D341Med (cell line): ENCODE results near the gene XYLT1.
"Not testable (repeated sequence)": the region's sequence is repeated elsewhere in the genome, so short reads cannot be mapped to it uniquely, and the experiment has no call there.

Source experiments
- DNase-seq: peaks from one replicate; pipeline ENCODE4 v3.0.0; 2012; ENCODE audit warnings: low spot score

XYLT1 gene

DNA sequence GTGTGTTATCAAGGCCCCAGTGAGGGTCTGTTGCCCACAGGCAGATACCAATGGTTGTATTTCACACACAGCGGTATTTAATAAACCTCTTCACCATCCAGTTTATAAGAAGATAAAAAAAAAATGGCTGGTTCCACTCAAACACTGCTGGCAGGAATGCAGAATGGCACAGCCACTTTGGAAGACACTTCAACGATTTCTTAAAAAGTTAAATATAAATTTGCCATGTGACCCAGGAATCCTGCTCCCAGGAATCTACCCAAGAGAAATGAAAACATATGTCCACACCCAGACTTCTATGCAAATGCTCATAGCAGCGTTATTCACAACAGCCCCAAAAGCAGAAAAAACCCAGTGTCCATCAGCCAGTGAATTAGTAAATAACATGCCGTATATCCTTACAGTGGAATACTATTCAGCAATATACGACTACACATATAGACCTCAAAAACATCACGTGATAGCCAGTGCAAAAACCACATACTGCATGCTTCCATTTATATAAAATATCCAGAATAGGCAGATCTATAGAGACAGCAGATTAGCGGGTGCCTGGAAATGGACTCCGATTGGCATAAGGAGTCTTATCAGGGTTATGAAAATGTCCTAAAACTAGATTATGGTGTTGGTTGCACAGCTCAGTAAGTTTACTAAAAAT is 38.7 kb downstream of the XYLT1 start:
- DNase-seq = no peak

DNA sequence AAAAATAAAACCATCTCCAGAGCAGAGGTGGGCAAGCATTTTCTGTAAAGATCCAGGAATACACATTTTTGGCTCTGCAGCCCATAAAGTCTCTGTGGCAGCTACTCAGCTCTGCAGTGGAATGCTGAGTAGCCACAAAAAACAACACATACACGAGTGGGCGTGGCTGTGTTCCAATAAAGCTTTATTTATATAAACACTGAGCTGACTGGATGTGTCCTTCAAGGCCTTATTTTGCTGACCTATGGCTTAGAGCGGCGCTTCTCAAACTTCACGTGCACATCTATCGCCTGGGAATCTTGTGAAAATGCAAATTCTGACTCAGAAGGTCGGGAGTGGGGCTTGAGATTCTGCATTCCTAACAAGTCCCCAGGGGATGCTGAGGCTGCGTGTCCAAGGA is 39.7 kb downstream of the XYLT1 start:
- DNase-seq = no peak

DNA sequence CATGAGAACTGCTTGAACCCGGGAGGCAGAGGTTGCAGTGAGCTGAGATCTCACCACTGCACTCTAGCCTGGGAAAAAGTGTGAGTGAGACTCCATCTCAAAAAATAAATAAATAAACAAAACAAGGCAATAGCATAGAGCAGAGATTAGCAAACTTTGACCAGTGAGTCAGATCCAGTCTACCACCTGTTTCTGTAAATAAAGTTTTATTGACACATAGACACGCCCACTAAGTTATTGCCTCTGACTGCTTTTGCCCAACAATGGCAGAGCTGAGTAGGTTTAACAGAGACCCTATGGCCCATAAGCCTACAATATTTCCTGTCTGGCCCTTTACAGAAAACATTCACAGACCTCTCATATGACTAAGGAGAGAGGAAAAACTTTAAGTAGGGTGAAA is 44.3 kb downstream of the XYLT1 start:
- DNase-seq = no peak

DNA sequence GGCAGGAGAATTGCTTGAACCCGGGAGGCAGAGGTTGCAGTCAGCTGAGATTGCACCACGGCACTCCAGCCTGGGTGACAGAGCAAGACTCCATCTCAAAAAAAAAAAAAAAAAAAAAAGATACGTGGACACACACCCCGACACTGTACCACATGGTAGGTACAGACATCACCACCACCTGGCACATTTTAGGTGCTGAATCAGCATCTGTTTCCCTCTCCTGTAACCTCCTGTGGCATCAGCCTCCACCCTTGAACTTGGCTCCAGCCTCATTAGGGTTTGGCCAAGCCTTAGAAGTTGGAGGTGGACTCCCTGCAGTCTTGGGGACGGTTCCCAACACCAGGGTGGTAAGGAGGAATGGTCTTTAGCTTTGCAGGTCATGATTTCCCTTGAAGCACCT is 46.0 kb downstream of the XYLT1 start:
- no peak for DNase-seq

DNA sequence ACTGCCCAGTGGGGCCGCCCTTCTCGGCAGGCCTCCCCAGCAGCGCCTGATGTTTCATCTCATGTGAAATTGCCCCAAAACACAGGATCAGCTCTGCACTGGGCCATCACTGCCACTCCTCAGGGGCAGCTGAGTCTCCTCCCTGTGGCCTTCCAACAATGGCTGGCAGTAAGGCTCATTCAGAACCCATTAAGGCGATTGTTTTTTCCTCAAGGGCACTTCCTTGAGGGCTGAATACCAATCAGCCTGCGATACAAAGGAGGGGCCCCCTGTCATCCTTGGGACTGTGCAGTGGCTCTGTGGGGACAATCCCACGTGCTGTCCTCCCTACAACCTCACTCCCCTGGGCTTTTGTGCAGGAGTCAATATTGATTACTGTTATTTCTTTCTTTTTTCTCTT is 47.5 kb downstream of the XYLT1 start:
- DNase-seq = no peak

DNA sequence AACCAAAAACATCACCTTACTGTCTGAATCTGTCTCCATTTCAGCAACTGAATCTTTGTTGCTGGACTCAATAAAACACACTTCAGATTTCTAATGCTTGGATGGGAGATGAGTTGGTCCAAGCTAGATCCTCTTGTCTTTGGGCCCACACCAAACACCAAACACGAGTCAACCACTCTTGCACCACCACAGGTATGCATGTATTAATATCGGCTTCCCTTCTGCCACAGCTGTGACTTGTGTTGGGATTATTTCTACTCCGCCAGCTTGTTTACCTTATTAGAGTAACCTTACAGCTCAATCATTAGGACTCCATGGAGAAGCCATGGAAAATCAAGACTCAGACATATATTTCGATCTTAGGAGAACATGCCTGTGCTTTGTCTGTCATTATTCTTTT is 49.9 kb downstream of the XYLT1 start:
- no peak for DNase-seq

DNA sequence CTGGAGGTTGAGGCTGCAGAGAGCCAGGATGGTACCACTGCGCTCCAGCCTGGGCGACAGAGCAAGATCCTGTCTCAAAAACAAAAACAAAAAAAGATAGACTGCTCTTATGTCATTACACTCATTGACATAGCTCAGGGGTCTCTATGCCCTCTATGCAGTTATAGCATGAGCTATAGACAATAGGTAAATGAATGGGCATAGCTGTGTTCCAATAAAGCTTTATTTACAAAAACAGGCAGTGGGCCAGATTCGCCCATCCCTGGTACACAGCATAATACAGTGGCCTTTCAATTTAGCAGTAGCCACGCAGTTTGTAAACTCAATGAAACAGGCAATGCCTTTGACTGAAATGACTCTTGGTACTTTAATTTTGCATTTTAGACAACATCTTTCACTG is 51.5 kb downstream of the XYLT1 start:
- DNase-seq = no peak

DNA sequence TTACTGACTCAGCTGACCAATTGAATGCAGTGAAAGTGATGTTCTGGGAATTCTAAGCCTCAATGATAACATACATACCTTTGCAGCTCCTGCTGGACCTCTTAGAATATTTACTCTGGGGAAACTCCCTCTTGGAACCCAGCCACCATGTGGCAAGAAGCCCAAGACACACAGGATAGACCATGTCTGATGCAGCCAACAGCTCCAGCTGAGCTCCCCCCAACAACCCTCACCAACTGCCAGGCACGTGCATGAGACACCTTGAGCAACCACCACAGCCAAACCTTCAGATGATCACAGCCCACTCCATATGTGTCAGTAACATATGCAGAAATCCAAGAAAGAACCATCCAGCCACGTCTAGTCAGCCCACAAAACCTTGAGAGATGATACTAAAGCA is 53.0 kb downstream of the XYLT1 start:
- DNase-seq = no peak

DNA sequence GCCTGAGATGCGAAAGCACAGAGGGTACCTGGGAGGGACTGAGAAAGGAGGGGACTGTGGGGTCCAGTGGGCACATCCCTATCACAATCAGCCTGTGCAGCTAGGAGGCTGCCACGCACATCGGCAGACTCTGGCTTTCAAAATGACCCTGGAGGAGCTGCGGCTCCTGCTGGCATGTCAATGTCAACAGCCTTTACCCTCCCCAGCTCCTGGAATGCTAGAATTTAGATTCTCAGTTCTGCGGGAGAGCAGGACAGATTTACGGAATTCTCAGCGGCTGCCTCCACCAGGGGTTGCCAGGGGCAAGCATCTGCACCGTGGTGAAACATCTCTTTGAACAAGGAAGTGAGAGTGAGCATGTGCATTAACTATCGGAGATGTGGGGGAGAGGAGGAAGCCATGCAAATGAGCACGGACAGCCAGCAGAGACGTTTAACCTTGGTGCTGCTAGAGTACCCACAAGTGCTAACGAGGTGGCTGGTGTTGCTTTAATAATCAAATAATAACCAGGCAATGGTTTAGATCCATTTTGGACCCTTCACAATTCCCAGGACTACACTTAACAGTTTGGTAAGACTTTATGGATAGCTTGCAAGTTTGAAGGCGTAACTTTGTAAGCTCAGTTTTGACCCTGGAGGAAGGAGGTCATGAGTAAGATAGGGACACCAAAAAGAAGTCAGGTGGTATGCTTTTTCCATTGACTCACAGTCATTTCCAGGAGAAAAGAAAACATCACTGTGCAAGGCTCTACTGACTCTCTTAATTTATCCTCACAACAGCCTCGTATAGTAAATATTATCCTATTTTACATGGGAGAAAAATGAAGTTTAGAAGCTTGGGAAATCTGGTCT is 54.1 kb downstream of the XYLT1 start:
- DNase-seq = no peak

DNA sequence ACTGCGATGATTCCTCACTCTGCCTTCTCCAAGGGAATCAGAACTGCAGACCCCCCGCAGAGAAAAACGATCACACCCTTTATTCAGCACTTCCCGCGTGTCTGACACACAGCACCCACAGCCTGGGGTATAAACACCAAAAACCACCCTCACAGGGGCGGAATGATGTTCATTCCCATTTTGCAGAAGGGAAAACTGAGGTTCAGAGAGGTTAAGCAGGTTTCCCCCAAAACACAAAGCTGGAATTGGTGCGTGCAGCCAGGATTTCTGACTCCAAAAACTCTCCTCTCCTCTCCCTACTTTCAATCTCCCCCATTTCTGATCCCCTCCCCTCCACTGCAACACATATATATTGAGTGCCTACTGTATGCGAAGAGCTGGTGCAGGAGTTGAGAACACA is 55.8 kb downstream of the XYLT1 start:
- DNase-seq = no peak

DNA sequence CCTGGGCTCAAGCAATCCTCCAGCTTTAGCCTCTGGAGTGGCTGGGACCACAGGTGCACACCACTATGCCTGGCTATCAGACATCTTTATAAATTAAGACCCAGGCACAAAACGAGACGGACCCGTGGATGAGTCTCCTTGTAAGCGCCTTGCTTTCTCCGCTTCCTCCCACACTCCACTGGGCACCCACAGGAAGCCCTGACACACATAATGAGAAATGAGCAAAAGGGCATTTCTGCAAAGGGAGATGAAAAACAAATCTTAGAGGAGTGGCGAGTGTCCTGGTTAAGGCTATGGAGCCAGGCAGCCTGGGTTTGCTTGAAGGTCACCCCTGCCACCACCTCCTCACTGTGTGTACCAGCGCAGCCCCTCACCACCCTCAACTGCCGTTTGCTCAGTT is 56.3 kb downstream of the XYLT1 start:
- DNase-seq = no peak

DNA sequence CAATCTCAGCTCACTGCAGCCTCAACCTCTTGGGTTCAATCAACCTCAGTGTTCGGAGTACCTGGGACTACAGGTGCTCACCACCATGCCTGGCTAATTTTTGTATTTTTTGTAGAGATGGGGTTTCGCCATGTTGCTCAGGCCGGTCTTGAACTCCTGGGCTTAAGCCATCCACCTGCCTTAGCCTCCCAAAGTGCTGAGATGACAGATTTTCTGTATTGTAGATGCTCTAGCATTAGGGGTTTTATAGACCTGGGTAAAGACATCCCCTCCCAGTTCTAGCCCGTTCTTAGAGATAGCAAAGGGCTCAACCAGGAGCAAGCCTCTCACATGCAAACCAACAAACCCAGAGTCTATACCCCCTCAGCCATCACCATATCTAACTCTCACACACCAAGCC is 57.3 kb downstream of the XYLT1 start:
- no peak for DNase-seq

DNA sequence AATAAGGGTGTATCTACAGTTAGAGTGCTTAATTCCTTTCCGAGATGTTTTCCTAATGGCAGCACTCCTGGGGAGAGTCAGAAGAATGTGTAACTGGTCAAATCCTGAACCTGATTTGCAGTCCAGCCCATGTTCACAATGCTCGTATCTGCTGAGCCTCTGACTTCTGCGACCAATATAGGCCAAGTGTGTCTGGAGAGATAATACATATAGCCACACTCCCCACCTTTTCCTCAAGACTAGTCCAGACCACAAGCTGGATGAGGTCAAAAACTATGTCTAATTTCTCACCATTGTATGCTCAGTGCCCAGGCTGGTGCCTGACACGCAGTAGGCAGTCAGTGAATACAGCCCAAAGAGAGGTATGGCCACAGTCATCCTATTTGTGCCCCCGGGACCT is 58.0 kb downstream of the XYLT1 start:
- DNase-seq = no peak

DNA sequence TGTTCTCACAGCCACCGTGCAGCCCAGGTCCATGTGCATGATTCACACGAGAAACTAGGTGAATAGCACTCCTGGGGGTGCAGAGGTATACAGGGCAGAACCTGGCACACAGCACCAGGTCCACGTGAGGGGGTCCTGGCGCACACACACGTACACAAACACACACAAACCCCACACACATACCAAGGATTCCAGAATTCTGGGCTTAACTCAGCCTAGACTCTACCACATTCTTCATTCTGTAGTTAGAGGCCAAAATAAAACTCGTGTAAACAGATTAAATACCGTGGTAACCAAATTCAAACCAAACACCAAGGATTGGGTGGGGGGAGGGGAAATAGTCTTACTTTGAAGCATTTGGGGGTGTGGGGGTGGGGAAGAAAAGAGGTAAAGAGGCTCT is 58.5 kb downstream of the XYLT1 start:
- DNase-seq = no peak

DNA sequence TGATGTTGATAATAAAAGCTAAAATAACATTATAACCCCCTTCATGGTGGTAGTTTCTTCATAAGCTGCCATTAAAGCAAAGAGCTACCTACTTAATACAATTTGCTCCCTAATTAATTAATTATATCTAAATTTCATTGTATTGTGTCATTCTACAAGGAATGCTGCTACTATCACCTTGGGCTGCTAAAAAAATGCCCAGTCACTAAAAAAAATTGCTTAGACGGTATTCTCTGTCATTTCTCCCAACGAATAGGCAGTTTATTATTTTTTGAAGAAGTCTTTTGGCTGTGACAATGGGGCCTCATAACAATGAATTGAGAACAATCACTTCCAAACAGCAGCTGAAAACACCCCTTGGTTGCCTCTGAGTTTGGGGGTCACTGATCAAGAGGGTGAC is 59.5 kb downstream of the XYLT1 start:
- no peak for DNase-seq

DNA sequence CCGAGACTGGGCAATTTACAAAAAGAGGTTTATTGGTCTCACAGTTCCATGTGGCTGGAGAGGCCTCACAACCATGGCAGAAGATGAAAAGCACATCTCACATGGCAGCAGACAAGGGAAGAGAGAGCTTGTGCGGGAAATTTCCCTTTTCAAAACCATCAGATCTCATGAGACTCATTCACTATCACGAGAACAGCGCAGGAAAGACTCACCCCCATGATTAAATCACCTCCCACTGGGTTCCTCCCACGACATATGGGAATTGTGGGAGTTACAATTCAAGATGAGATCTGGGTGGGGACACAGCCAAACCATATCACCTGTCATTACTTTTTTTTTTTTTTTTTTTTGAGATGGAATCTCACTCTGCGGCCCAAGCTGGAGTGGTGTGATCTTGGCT is 60.4 kb downstream of the XYLT1 start:
- not testable (repeated sequence) for DNase-seq

DNA sequence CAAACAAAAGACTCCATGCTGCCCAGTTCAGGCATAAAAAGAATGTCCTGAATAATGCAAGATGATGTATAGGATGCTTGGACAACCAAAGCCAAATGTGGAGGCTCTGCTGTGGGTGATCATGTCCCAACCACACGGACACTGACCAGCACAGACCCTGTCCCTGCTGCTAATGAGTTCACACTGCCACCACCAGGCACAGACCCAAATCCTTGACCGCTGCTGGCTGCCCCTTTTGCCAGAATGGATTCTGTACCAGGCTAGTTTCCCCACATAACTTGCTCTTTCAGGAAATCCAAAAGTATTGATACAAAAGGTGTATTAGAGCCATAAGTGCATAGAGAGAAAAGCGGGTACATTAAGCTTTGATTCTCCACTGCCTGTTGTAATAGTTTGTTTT is 60.9 kb downstream of the XYLT1 start:
- DNase-seq = no peak

DNA sequence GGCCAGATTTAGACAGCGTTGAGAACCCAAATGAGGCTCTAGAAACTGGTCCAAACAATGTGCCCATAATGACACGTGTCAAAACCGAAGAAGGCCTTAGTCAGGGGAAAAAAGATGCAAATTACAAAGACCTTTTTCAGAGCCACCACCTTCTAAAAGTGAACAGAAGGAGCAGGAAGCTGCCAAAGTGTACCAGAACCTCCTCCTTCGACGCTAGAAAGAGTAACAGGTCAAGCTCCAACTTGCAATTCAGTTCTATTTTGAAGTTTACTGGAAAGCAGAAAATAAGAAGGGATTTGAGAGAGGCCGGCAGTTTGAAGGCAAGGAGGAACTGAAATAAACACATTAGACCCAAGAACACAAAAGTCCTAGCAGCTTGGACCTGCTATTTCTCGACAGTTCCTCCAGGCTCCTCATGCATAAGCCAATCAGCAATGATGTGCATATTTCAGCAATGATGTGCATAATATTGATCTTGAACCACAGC is 61.8 kb downstream of the XYLT1 start:
- no peak for DNase-seq

DNA sequence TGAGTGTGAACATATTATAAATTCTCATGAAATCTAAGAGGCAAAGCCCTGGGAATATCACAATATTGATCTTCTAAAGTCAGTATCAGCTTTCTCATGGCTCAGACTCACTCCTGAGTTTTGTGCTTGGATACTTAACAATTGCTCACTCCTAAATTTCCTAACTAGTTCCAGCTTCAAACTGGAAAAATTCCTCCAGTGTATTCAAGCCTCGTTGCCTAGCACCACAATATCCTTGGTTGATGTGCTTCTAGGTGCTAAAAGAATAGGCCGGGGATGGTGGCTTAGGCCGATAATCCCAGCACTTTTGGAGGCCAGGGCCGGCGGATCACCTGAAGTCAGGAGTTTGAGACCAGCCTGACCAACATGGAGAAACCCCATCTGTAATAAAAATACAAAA is 62.5 kb downstream of the XYLT1 start:
- DNase-seq = no peak

DNA sequence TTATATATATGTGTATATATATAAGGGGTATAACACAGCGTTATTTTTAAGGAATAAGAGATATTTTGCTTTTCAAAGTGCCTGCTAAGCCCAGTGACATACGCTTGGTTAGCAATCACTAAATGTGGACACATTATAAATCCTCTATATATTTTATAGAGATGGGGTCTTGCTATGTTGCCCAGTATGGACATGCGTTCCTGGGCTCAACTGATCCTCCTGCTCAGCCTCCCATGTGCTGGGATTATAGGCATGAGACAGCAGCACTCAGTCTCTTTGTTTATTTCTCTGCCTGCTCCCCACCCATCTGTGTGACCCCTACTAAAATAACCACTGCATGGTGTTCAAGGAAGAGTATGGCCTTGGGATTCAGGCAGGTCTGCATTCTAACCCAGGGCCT is 63.4 kb downstream of the XYLT1 start:
- no peak for DNase-seq

DNA sequence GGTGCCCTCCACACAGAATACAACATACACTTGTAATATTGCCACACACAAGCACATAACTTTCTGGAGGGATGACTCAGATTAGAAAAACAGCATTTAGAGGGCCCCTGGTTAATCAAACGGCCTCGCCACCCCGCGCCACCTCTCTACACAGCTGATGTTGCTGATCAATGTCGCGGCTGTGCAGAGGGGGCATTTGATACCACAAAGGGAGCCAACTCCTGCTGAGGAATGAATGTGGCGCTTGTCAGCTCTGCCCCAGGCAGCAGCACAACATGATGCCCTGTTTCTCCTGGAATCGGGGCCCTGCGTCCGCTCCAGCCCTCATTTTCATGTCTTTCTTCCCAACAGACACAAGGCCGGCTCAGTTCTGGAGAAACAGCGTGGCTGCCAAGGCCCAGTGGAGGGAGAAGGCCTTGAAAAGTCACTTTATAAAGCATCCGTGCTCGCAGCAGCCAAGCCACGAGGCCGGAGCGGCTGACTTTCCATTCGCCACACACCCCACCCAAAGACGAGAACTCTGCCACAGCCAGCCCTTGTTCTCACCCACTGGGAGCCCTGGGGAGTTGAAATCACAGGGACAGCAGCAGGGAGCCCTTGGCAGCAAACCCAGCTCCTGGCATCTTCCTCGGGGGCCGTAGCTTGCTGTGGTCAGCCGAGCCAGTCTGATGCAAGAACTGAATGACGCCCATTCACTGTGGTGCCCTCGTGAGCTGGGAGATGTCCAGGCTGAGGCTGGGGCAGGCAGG is 65.6 kb downstream of the XYLT1 start:
- DNase-seq = no peak

DNA sequence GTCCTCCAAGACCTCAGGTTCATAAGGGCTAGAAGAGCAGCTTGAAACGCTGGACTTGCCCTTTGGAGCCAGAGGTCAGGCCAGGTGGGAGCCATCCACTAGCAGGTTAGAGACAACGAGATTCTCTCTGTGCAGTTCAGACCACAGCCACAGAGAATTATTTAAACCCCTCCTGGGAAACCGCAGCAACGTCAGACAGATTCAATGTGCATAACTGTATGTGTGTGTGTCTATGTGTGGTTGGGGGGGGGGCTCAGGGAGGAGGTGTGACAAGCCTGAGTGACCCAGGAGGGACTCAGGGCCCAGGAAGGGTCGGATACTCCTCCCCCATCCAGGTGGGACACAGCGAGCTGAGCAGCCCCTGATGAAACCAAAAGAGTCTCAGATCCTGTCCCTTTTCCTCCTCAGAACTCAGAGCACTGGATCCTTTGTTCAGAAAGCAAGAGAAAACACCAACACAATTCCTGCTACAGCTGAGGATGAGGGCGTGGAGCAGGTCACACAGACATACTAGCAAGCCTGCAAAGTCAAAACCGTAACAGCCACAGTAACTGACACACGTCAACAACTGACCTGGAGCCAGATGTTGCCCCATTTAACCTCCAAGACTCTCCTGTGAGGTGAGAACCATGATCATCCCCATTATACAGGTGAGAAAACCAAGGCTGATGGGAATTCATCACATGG is 66.8 kb downstream of the XYLT1 start:
- DNase-seq = no peak
